ENCODE data around the gene C3orf18. TPM values are rescaled to one million over a fixed set of nuclear protein-coding genes. Genes with fewer than 3 reads are reported as not detected.

C3orf18 gene
- total and polyA plus RNA-seq, 7 donors: 1.8 to 28.0 (median 13.3) TPM

DNA sequence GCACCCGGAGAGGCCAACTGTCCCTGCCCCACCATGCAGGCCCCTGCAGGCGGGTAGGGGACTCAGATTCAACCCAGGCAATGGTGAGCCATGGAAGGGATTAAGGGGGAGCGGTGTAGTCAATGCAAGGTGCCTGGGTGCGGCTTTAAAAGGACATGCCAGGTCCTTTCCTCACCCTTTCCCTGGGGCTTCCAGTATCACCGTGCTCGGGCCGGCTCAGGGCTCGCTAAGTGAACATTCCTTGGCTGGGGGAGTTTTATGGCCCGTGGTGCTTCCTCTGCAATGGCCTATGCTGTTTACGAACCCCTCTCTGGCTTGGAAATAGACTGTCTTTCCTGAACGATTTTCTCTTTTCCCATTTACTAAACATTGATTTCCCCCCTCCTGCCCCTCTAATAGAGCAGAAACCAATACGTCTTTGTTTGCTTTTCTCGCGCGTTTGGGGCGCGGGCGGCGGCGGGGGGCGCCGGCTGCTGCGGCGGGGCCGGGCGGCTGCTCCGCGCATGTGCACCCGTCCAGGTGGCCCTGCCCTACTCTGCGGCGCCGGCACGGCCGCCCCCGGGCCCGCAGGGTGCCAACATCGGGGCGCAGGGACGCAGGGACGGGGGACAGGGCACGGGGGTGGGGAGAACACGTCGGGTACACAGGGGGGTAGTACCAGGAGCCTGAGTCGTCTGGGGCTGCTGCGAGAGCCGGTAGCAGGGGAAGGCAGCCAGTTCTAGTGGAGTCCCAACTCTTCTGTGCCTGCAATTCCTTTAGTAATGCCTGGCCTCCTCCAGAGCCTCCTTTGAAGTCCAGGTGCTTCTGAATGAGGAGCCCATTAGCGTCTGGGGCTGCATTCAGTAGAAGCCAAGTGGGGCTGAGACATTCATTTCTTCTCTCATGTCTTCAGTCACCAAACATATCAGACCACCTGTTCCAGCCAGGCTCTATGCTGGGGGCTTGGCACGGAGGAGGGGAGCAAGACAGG lies 37.3 kb downstream of the C3orf18 start:
- Histone ChIP-seq H3K9me3 (no peaks in the 10 kb centered on the region), H3K4me1 (peaks cover 0 to 5% (median 0%) of the 10 kb centered on the region in 4 donors), H3K36me3 (no peaks in the 10 kb centered on the region), H3K4me3 (peak overlapping the region in 2 of 4 donors; percentile 14 to 21), H3K27ac (no peak overlapping the region), H3K27me3 (peaks cover 0 to 22% (median 5%) of the 10 kb centered on the region in 3 donors)
- WGBS, 2 donors: 11 to 17% methylated on average over 48 of the region's 48 CpGs
- intact Hi-C loops (cut with DNase I): no loop called here
- no peak for DNase-seq
- TF ChIP-seq POLR2AphosphoS5 (IDR thresholded peaks at IDR 0.05) (no peak), EP300 (IDR thresholded peaks at IDR 0.05) (no peak), POLR2A (IDR thresholded peaks at IDR 0.05) (no peak)
- TF ChIP-seq, protein P1, sequence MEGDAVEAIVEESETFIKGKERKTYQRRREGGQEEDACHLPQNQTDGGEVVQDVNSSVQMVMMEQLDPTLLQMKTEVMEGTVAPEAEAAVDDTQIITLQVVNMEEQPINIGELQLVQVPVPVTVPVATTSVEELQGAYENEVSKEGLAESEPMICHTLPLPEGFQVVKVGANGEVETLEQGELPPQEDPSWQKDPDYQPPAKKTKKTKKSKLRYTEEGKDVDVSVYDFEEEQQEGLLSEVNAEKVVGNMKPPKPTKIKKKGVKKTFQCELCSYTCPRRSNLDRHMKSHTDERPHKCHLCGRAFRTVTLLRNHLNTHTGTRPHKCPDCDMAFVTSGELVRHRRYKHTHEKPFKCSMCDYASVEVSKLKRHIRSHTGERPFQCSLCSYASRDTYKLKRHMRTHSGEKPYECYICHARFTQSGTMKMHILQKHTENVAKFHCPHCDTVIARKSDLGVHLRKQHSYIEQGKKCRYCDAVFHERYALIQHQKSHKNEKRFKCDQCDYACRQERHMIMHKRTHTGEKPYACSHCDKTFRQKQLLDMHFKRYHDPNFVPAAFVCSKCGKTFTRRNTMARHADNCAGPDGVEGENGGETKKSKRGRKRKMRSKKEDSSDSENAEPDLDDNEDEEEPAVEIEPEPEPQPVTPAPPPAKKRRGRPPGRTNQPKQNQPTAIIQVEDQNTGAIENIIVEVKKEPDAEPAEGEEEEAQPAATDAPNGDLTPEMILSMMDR (IDR thresholded peaks at IDR 0.05): no peak

DNA sequence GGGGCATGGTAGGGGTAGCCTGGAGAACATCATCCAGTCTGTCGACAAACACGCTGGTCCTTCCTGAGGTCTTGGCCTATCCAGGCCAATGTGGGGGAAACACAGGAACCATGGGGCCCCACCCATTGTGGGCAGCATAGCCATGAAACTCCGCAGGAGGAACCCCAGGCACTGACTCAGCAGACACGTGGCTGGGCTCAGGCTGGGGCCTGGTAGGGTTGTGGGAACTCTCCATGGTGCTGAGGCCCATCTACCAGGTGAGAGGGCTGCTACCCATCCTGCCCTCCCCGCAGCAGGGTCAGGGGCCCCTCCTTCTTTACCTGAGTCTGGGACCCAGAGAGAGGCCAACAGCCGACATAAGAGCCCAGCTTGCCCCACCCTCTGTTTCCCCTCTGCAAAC lies 41.6 kb downstream of the C3orf18 start:
- 19 to 37% methylated on average over 6 of the region's 6 CpGs for WGBS, 2 donors
- Histone ChIP-seq H3K9me3 (no peaks in the 10 kb centered on the region), H3K36me3 (no peaks in the 10 kb centered on the region), H3K27me3 (peaks cover 0 to 22% (median 5%) of the 10 kb centered on the region in 3 donors), H3K27ac (no peak overlapping the region), H3K4me1 (peaks cover 0 to 5% (median 0%) of the 10 kb centered on the region in 4 donors), H3K4me3 (no peak overlapping the region)
- no peak for TF ChIP-seq POLR2AphosphoS5 (IDR thresholded peaks at IDR 0.05)
- no peak for TF ChIP-seq EP300 (IDR thresholded peaks at IDR 0.05)
- TF ChIP-seq POLR2A (IDR thresholded peaks at IDR 0.05): no peak
- TF ChIP-seq, protein P1 (IDR thresholded peaks at IDR 0.05): no peak
- intact Hi-C loops (cut with DNase I): no loop called here
- DNase-seq: no peak

DNA sequence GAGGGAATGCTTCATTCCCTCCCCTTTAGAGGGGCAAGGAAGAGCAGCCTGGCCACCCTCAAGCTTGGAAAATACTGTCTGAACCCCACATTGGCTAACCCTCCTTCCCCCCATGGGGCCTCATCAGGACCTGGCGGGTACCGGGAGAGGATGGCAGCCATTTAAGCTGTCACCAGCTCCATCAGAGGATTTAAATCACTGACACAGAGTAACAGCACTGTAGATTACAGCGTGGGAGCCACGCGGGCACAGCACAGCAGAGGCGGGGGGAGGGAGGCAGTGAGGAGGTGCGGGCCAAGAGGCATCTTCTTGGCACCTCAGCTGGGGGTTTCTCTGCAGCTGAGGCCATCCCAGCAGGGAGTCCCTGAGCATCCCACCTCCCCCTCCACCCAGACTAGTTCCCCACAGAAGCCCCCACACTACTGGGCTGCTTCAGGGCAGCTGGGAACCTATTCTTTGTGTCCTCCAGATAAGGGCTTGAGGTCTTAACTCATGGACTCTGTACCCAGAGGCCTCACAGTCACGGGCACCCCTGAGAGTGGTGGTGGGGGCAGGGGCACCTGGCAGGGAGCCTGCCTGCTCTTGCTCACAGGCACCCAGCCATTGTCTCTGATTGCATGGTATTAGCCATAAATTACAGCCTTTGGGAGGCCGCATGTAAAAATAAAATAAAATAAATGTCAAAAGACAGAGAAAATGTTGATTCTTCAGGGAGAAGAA lies 42.2 kb downstream of the C3orf18 start:
- Histone ChIP-seq H3K4me3 (no peak overlapping the region), H3K9me3 (no peaks in the 10 kb centered on the region), H3K4me1 (peaks cover 0 to 5% (median 0%) of the 10 kb centered on the region in 4 donors), H3K36me3 (no peaks in the 10 kb centered on the region), H3K27ac (no peak overlapping the region), H3K27me3 (peaks cover 0 to 15% (median 5%) of the 10 kb centered on the region in 3 donors)
- no peak for DNase-seq
- intact Hi-C loops (cut with DNase I): no loop called here
- WGBS, 2 donors: 76% methylated on average over 9 of the region's 9 CpGs
- TF ChIP-seq EP300 (IDR thresholded peaks at IDR 0.05) (no peak), POLR2AphosphoS5 (IDR thresholded peaks at IDR 0.05) (no peak), POLR2A (IDR thresholded peaks at IDR 0.05) (no peak)
- TF ChIP-seq, protein P1 (IDR thresholded peaks at IDR 0.05): no peak

DNA sequence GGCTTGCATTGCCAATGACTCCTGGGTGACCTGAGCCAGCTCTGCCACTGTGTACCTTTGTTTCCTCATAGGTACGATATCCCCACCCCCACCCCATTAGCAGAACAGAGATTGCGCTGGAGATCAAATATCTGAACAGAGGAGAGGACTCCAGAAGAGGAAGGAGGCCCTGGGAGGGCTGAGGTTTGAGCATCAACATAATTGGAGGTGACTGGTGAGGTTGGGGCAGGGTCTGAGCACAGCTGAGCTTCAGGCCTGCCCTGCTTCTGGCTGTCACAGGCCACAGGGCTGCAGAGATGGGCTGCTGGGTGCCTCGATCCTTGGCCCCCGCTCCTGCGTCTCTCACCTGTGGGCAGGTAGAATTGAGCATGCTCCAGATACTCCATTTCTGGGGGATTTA lies 42.8 kb downstream of the C3orf18 start:
- no peak overlapping the region for H3K27ac ChIP-seq
- H3K9me3 ChIP-seq: no peaks in the 10 kb centered on the region
- no peaks in the 10 kb centered on the region for H3K4me1 ChIP-seq
- H3K27me3 ChIP-seq: peaks cover 0 to 9% (median 5%) of the 10 kb centered on the region in 3 donors
- H3K4me3 ChIP-seq: no peak overlapping the region
- WGBS, 2 donors: 84 to 85% methylated on average over 5 of the region's 5 CpGs
- TF ChIP-seq, protein P1 (IDR thresholded peaks at IDR 0.05): no peak
- no peaks in the 10 kb centered on the region for H3K36me3 ChIP-seq
- DNase-seq: no peak
- intact Hi-C loops (cut with DNase I): no loop called here

Data from sigmoid colon (tissue), 7 donors.